Smooth muscle cell of the pulmonary artery (primary cell): Measurements from ENCODE around the gene TWIST2. TPM values are rescaled to one million over a fixed set of nuclear protein-coding genes. Genes with fewer than 3 reads are reported as not detected.

ENCODE experiments used
- total RNA-seq: library from RNA; depleted of rRNA; stranded (reverse); fragments of >200 nt; gene quantifications from 2 replicates; pipeline ENCODE4 v1.2.3, GENCODE V29; 2014

TWIST2 gene
- 20.7 and 29.0 TPM in 2 replicates for total RNA-seq

DNA sequence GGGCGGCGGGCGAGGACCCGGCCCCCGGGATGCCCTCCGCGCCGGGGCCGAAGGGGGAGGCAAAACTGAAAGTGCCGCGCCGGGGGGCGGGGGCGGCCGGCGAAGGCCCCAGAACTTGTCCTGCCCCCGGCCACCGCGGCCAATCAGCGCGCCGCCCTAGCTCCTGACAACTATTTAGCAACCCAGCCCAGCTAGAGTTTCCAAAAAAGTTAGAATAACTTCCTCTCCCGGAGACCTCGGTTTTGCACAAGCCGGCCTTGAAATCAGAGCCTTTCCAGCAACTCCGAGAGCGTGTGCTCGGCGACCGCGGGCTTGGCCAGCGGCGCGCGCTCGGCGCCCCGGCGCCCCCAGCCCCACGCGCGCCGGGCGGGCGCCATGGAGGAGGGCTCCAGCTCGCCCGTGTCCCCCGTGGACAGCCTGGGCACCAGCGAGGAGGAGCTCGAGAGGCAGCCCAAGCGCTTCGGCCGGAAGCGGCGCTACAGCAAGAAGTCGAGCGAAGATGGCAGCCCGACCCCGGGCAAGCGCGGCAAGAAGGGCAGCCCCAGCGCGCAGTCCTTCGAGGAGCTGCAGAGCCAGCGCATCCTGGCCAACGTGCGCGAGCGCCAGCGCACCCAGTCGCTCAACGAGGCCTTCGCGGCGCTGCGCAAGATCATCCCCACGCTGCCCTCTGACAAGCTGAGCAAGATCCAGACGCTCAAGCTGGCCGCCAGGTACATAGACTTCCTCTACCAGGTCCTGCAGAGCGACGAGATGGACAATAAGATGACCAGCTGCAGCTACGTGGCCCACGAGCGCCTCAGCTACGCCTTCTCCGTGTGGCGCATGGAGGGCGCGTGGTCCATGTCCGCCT, at the start of gene TWIST2:
TWIST2 (plus strand) TSS at position 245 of the 850 bp plus-strand sequence; CDS start at position 376, 131 bp downstream.

